NCI-H748 treated with DMSO at 0.1 percent for 48 hours (cell line): Measurements from ENCODE around the gene STIP1.
A peak's percentile ranks its signal among the peaks of the same experiment; 100 is the strongest.

Source experiments
- DNase-seq: peaks from one replicate; lab custom pipeline; 2025; lab: John Stamatoyannopoulos, UW

Gene STIP1

GRCh38 chr11:64185693-64186491 lies at the start of gene STIP1:
Gene STIP1, plus strand, starts transcription at chr11:64186171. Its CDS starts 91 bp downstream, at chr11:64186262.
- DNase-seq: peak; percentile 99

GRCh38 chr11:64136765-64137441 lies 49.1 kb upstream of the STIP1 start:
- no peak for DNase-seq

DNA sequence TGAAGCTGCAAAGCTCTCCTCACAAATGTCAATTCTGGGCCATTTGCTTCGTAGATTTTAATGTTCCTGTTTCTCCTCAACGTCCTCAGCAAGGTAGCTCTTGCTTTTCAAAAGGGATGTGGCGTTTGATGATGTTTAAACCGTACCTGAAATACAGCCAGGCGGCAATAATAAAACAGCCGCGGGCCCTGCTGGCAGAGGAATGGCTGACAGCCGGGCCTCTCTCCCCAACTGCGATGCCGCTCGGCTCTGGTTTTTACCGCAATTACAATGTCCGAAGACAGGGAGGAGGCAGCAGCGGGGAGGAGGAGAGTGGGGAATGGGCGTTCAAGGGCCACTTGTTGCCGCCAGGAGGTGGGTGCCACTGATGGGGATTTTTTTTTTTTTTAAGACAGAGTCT lies 47.6 kb upstream of the STIP1 start:
- DNase-seq: no peak

DNA sequence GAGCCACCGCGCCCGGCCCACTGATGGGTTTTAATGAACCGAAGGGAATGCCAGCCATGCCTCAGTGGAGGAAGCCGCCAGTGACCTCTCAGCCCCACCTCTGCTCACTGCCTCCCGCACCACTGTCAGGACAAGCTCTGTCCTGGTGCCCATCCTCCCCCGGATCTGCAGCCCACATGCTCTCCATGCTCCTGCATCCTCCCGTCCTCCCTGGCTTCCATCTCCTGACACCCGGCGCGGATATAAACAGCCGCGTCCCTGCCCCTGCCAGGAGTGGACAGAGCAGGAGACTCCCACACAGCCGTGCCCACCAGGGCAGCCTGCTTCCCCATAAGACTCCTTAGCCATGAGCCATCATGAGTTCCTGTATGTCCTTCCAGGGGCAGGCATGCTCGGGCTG lies 46.9 kb upstream of the STIP1 start:
- DNase-seq: no peak

DNA sequence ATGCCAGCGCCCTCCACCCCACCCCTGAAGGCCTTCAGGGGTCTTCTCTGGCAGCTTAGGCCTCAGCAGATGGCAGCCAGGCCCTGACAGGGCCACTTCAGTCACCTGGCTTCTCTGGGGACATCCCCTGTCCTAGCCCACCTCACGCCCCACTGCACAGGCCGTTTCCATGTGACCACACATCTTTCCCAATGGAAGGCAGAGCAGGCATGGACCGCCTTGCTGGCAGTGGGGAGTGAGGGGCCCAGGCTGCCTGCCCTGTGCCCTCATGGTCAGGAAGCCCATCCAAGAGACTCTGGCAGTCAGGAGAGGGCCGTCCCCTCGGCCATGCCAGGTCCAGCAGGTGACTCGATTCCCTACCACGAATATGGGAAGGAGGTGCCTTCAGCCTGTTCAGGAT lies 45.9 kb upstream of the STIP1 start:
- no peak for DNase-seq

- no peak for DNase-seq
These were observed 44.7 kb upstream of the STIP1 start for GRCh38 chr11:64141081-64141783.

- no peak for DNase-seq
These were observed 41.1 kb upstream of the STIP1 start for GRCh38 chr11:64144587-64145472.

GRCh38 chr11:64146036-64146955 lies 39.7 kb upstream of the STIP1 start:
- peak; percentile 11 for DNase-seq

GRCh38 chr11:64148226-64148916 lies 37.6 kb upstream of the STIP1 start:
- DNase-seq: peak; percentile 73

DNA sequence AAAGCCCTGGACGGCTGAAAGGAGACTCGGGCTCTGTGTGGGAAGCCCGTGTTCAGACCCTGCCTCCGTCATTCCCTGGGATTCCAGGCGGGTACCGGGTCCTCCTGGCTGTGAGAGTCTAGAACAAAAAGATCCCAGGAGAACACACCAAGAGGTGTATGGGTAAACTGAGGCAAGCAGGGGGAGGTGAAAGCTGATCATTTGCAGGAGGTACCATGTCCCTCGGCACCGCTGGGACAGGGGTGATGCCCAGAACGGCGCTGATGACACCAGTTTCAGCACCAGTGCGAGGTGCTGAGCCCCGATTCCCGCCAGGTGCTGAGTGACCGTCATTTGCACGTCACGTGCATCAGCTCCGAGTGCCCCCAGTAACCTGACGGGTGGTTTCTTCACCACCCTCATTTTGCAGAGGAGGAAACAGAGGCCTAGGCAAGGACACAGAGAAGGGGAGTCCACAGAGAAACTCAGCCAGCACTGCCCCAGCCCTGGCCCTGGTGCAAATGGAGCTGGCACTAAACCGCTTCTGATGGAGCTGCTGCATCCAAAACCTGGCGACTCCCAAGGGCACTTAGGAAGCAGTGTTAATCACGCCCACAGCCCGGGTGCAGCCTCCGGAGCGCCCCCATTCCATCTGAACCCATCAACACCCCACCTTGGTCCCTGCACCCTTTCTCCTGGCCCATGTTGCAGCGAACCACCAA lies 36.9 kb upstream of the STIP1 start:
- DNase-seq: no peak

DNA sequence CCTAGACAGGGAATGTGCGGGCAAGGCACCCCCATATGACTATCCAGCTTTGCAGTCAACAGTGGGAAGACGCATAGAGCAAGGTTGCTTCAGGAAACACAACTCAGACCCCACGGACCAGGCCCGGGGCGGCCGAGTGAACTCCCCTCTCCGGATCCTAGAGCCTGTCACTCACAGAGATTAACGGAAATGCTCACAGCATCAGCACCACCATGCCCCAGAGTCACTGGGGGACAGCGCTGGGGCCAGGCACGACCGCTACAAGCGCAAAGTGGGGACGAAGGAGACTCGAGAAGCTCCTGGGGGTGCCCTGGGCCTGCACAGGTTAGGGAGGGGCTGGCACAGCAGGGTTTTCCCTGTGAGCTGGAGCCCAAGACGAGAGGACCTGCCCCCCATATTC lies 35.9 kb upstream of the STIP1 start:
- no peak for DNase-seq

- no peak for DNase-seq
These were observed 35.3 kb upstream of the STIP1 start for GRCh38 chr11:64150481-64151239.

DNA sequence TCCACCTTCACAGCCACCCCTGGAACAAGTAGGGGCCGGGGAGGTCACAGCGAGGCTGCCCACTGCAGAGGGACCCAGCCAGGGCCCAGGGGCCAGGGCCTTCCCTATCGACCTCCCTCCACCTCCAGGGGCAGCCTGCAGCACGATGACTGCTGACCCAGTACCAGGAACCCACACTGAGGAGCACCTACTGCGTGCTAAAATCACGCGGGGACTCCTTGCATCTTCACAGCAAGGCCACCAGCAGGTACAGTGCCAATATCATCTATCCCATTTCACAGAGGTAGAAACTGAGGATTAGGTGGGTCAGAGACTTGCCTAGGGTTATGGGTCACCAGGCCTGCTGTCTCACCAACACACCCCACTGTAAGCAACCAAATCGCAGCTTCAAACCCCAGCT lies 34.6 kb upstream of the STIP1 start:
- no peak for DNase-seq

GRCh38 chr11:64152841-64153691 lies 32.9 kb upstream of the STIP1 start:
- DNase-seq: peak; percentile 16

DNA sequence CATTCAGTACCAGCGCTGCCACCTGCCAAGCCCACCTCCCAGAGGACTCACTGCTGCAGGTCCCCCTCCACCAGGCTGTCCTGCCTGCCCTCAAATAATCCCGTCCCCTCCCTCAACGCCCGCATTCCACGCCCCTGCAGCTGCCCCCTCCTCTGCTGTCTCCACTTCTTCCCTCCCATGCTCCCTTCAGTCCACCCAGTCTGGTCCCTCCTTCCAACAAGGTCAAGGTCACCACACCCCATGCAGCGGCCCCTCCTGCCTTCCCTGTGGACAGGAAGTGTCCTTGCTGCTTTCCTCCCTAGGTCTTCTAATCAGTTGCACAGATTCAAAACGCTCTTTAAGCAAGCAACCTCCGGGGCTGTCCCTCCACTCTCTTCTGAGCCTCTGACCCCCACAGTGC lies 32.2 kb upstream of the STIP1 start:
- DNase-seq: no peak

DNA sequence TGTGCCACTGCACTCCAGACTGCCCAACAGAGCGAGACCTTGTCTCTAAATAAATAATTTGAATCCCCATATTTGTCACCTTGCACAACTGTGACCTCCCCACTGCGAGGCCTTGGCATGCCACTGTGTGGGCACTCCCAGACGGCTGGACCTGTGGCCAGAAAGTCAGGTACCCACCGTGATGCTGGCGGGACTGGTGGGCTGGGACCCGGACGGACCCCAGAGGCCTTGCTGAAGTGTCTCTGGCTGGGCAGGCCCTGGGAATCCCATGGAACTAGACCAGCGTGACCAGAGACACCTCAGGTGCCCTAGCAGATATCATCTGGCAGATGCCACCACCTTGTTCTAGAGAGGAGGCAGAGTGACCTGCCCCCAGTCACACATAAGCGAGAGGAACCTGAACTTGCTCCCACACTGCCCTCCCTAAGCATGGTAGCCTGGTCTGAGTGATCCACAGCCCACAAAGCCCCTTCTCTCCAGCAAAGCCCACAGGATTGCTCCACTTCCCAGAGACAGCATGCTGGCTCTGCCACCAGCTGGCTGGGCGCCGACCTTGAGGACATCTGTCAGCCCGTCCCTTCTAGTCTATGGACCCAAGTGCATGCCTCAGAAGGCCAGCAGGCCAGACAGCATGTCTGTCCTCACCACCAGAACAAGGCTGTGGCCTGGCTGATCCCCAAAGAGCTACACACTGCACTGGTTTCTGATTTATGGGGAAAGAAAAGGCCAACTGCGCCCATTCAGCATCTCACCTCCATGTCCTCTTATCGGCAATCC lies 29.5 kb upstream of the STIP1 start:
- no peak for DNase-seq
